ENCODE measurements around the gene SLC17A1. TPM values are rescaled to one million over a fixed set of nuclear protein-coding genes. Genes with fewer than 3 reads are reported as not detected.

Gene SLC17A1
- total and polyA plus RNA-seq, 2 of the 13 experiments (the other 11 are each of a cell fraction or from before 2014, with no cell fraction given), result 0.09 to 2.1 TPM

GRCh38 chr6:25756382-25757363 lies 75.2 kb downstream of the SLC17A1 start:
- Histone ChIP-seq H3K4me3 (replicated peaks in 1 of 3; ENCODE audit: insufficient read depth in 1 of 3, low read depth in 2 of 3, low read length in 3 of 3) (no peak overlapping the region), H3K27me3 (ENCODE audit: control insufficient read depth in 1 of 2, insufficient read depth in 2 of 2, low read length in 2 of 2) (peaks cover 0 to 8% of the 10 kb centered on the region in 2 experiments; a peak in 1 of 5 replicates), H3K9ac (ENCODE audit: insufficient read depth, low read depth, low read length) (no peak overlapping the region), H2AFZ (ENCODE audit: low read length) (no peak overlapping the region), H3K36me3 (replicated peaks in 1 of 2; ENCODE audit: control insufficient read depth in 1 of 2, insufficient read depth in 2 of 2, low read length in 2 of 2) (no peaks in the 10 kb centered on the region), H3K4me2 (ENCODE audit: low read depth, low read length) (peak overlapping the region; percentile 16; the same call in 1 of the 2 replicates), H3K27ac (ENCODE audit: extremely low read length, insufficient read depth, low read length) (no peak overlapping the region), H3K9me3 (ENCODE audit: low read length) (no peaks in the 10 kb centered on the region), H4K20me1 (ENCODE audit: insufficient read depth, low read length) (no peaks in the 10 kb centered on the region), H3K79me2 (ENCODE audit: insufficient read depth, low read length) (no peaks in the 10 kb centered on the region), H3K4me1 (ENCODE audit: insufficient read depth, low read length) (peaks cover 63% of the 10 kb centered on the region)
- ATAC-seq, result peak; percentile 65
- intact Hi-C loops (cut with micrococcal nuclease; ENCODE audit: unreplicated experiment) (no loop called here), in situ Hi-C loops (cut with HindIII; ENCODE audit: extremely low pct_ligation_motif_present, low pct_unique_long_range_greater_than_20kb) (no loop called here)
- CTCF ChIA-PET (ENCODE audit: low intra/inter-chr PET ratio, low total read pairs), result no interaction called here
- FAIRE-seq, result no peak
- WGBS (ENCODE audit: low lambda C conversion rate), result 28% methylated on average over 9 of the region's 9 CpGs
- no peak for DNase-seq (ENCODE audit: low spot score)
- POLR2A ChIA-PET, result no interaction called here
- BruUV-seq (replicated peaks), result no TSS peak
- TF ChIP-seq ATF1 (CRISPR knock-in tag; IDR thresholded peaks at IDR 0.05), result 0 out of 2 replicates have a peak, but pooled peaks have one; percentile 19
- TF ChIP-seq HMG20A (CRISPR knock-in tag; IDR thresholded peaks at IDR 0.05; ENCODE audit: borderline replicate concordance), result 0 out of 2 replicates have a peak, but pooled peaks have one; percentile 19
- TF ChIP-seq ZBTB25 (CRISPR knock-in tag; IDR thresholded peaks at IDR 0.05), result no peak
- TF ChIP-seq EP300 (IDR thresholded peaks at IDR 0.05; ENCODE audit: low read depth in 2 of 2, low read length in 2 of 2), result peak in 1 of 2 experiments; percentile 3; a peak in 1 of 4 replicates
- no peak for TF ChIP-seq EP300 (CRISPR knock-in tag; IDR thresholded peaks at IDR 0.05; ENCODE audit: borderline replicate concordance)
- TF ChIP-seq ZNF503 (CRISPR knock-in tag; IDR thresholded peaks at IDR 0.05), result no peak
- TF ChIP-seq ATF7 (IDR thresholded peaks at IDR 0.05), result peak; percentile 66
- TF ChIP-seq ATF7 (CRISPR knock-in tag; IDR thresholded peaks at IDR 0.05), result no peak
- TF ChIP-seq ZNF24 (IDR thresholded peaks at IDR 0.05), result peak; percentile 86
- TF ChIP-seq ARID3A (IDR thresholded peaks at IDR 0.05; ENCODE audit: low read depth, low read length), result peak; percentile 77; the same call in 1 of the 2 replicates
- 0 out of 2 replicates have a peak, but pooled peaks have one; percentile 32 for TF ChIP-seq ZNF317 (CRISPR knock-in tag; IDR thresholded peaks at IDR 0.05)
- peak; percentile 94 for TF ChIP-seq KAT2B (IDR thresholded peaks at IDR 0.05; ENCODE audit: borderline replicate concordance, low read depth, low read length)
- peak; percentile 52; the same call in 1 of the 2 replicates for TF ChIP-seq RXRB (CRISPR knock-in tag; IDR thresholded peaks at IDR 0.05; ENCODE audit: borderline replicate concordance)
- TF ChIP-seq RNF2 (conservative IDR thresholded peaks at IDR 0.05; ENCODE audit: low read depth), result no peak
- peak; percentile 56; the same call in 1 of the 2 replicates for TF ChIP-seq PAXIP1 (CRISPR knock-in tag; conservative IDR thresholded peaks at IDR 0.05)

Data from HepG2 (cell line).